ENCODE results near the gene NPEPL1.

Gene NPEPL1

DNA sequence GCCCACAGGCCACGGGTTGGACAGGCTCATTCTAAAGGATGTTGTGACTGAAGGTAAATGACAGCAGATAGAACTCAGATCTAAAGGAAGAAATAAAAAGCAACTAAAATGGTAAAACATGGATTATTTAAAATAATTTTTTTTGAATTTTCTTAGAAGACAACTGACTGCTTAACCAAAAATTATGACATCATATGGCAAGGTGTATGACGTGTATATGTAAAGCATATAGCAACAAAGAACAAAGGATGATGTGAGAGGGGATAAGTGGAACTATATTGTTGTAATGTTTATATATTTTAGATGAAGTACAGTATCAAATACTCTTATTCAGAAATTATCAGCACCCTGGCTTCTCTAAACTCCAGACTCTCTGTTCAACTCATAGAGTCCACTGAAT lies 38.6 kb downstream of the NPEPL1 start:
- H3K4me3 ChIP-seq (replicated peaks; ENCODE audit: low read depth, low read length), result no peak overlapping the region
- TF ChIP-seq, protein P1, sequence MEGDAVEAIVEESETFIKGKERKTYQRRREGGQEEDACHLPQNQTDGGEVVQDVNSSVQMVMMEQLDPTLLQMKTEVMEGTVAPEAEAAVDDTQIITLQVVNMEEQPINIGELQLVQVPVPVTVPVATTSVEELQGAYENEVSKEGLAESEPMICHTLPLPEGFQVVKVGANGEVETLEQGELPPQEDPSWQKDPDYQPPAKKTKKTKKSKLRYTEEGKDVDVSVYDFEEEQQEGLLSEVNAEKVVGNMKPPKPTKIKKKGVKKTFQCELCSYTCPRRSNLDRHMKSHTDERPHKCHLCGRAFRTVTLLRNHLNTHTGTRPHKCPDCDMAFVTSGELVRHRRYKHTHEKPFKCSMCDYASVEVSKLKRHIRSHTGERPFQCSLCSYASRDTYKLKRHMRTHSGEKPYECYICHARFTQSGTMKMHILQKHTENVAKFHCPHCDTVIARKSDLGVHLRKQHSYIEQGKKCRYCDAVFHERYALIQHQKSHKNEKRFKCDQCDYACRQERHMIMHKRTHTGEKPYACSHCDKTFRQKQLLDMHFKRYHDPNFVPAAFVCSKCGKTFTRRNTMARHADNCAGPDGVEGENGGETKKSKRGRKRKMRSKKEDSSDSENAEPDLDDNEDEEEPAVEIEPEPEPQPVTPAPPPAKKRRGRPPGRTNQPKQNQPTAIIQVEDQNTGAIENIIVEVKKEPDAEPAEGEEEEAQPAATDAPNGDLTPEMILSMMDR (IDR thresholded peaks at IDR 0.05; ENCODE audit: low read depth, low read length, missing control alignments), result no peak
- DNase-seq (ENCODE audit: extremely low read depth, low read depth), result no peak

DNA sequence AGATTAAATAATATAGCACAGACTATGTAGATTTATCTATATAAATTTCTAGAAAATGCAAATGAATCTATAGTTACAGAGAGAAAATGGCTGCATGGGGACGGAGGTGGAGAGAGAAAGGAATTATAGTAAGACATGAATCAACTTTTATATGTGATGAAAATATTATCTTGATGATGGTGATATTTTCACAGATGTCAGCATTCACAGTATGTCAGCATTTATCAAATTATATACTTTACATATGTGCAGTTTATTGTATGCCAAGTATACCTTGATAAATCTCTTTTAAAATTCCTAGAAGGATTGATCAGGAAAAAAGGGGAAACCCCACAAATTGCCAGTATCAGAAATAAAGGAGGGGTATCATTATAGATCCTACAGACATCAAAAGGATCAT lies 44.6 kb downstream of the NPEPL1 start:
- DNase-seq (ENCODE audit: extremely low read depth, low read depth), result no peak
- TF ChIP-seq, protein P1 (IDR thresholded peaks at IDR 0.05; ENCODE audit: low read depth, low read length, missing control alignments), result no peak
- no peak overlapping the region for H3K4me3 ChIP-seq (replicated peaks; ENCODE audit: low read depth, low read length)

DNA sequence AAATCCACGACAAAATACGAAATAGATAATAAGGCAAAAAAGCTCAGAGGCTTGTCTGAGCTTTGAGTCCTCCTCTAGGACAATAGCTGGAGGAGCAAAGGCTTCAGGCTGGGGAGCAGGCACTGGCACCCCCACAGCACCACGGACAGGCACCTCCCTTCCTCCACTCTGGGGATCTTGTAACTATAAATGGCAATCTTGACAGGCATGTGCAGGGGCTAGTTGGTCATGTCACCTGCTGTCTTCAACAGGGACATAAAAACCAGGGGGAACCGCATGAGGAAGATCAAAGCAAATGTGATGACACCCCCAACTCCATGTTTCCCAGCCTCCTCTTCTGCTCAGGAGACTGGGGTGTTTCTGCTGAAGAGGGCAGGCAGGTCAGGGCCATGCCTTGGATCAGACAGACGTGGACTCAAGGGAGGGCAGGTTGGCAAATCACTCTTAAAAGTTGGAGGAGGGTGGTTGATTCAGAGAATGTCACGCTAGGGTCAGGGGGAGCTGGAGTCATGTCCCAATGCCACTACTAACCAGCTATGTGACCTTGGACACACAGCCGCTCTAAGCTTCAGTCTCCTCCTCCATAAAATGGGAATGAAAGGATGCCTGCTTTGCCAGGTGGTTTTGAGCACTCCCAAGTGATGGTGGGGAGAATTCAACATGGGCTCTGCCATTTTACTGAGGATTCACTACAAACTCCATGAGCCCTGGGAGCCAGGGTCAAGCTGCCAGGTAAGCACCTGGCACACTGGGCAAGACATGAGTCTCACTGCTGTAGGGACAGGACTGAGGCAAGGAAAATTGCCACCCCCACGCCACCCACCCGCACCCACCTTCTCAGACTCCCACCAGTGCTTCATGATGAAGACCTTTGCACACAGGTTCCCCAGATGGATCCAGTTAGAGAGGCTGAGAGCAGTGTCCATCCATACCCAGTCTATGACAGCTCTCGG lies 48.0 kb downstream of the NPEPL1 start:
- TF ChIP-seq, protein P1 (IDR thresholded peaks at IDR 0.05; ENCODE audit: low read depth, low read length, missing control alignments), result no peak
- no peak for DNase-seq (ENCODE audit: extremely low read depth, low read depth)
- no peak overlapping the region for H3K4me3 ChIP-seq (replicated peaks; ENCODE audit: low read depth, low read length)

DNA sequence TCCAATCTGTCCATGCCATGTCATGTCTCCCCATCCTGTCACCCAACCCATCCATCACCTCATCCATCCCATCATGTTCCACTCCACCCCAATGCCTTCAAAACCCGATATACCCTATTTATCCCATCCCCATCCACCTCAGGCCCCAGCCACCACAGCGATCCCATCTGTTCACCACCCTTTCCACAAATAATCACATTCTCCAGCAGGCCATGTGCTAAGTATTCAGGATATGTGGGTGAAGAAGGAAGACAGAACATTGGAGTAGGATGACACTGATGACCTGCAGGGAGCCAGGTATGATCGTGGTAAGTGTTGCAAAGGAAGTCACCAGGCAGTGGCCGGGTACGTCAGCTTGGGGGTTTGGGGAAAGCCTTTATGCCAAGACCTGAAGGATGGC lies 48.8 kb downstream of the NPEPL1 start:
- TF ChIP-seq, protein P1 (IDR thresholded peaks at IDR 0.05; ENCODE audit: low read depth, low read length, missing control alignments), result no peak
- H3K4me3 ChIP-seq (replicated peaks; ENCODE audit: low read depth, low read length), result no peak overlapping the region
- no peak for DNase-seq (ENCODE audit: extremely low read depth, low read depth)

DNA sequence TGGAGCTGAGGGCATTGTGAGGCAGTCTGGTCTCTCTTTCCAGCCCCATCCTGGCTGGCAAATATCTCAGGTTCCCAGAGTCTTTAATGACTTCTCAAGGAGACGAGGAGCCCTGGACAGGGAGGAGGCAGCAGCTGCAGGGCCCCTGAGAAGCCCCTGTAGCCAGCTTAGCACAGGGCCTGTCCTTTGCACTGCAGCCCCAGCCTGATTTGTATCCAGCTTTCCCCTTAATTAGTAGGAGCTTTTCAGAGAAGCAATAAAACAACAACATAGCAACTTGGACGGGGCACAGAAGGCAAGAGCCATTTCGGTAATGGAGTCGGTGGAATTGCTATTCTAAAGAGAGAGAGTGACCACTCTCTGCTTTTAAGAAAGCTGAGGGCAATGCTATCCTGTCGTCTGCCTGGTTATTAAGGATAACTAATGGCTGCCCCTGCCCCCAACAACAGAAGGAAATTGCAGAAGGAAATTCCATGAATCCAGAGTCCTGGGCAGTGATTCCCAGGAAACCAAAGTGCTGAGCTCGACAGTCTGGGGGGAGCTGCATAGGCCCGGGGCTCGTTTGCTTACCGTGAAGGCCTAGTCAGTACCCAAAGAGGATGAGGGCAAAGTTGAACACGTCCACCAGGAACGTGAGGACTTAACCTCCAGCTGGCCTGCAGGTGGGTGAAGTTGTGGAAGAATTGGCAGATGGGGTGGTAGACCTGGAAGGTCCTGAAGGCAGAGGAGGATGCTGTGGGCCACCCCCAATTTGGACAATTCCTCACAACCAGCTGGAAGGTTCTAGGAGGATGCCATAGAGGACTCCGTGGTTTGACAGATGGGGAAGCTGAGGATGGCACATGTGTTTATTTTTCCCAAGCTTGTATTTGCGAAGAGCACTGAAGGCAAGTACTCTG lies 50.3 kb downstream of the NPEPL1 start:
- no peak for DNase-seq (ENCODE audit: extremely low read depth, low read depth)
- H3K4me3 ChIP-seq (replicated peaks; ENCODE audit: low read depth, low read length), result no peak overlapping the region
- TF ChIP-seq, protein P1 (IDR thresholded peaks at IDR 0.05; ENCODE audit: low read depth, low read length, missing control alignments), result no peak

DNA sequence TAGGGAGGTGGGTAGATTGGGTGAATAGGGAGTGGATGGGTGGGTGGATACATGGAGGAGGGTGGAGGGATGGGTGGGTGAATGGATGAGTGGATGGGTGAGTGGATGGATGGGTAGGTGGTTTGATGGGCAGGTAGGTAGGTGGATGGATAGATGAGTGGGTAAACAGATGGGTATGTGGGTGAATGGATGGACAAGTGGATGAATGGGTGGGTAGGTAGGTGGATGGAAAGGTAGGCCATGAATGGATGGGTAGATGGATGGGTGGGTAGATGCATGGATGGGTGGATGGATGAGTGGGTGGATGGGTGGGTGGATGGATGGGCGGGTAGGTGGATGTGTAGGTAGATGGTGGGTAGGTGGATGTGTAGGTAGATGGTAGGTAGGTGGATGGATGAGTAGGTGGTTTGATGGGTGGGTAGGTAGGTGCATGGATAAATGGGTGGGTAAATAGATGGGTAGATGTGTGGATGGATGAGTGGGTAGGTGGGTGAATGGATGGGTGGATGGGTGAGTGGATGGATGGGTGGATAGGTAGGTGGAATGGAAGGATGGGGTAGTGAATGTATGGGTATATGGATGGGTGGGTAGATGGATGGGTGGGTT lies 51.4 kb downstream of the NPEPL1 start:
- TF ChIP-seq, protein P1 (IDR thresholded peaks at IDR 0.05; ENCODE audit: low read depth, low read length, missing control alignments), result no peak
- H3K4me3 ChIP-seq (replicated peaks; ENCODE audit: low read depth, low read length), result no peak overlapping the region
- DNase-seq (ENCODE audit: extremely low read depth, low read depth), result no peak
